Stomach (tissue), 4 donors: Measurements from ENCODE around the gene TMED8.

ENCODE experiments used
- CTCF ChIP-seq, 7 experiments: fragments of 450-650 bp in 4 of 7; fragments of 200-600 bp in 3 of 7; sonication (generic) in 3 of 7; IDR thresholded peaks; one replicate each; pipeline ENCODE4 v1.5.1; 2016 to 2019; ENCODE audit warnings: antibody characterized with exemption in 7 of 7, control low read depth in 2 of 7, mild to moderate bottlenecking in 1 of 7
- EP300 ChIP-seq: sonication (generic); formaldehyde crosslinking; IDR thresholded peaks from one replicate; pipeline ENCODE4 v1.6.1; 2017; ENCODE audit warnings: antibody characterized with exemption
- POLR2A ChIP-seq, 4 donors: fragments of 450-650 bp; IDR thresholded peaks; one replicate each; pipeline ENCODE4 v1.6.1; 2016; ENCODE audit warnings: antibody characterized with exemption in 4 of 4, control low read depth in 2 of 4, mild to moderate bottlenecking in 1 of 4, moderate library complexity in 1 of 4
- POLR2AphosphoS5 ChIP-seq, 3 donors: sonication (generic); formaldehyde crosslinking; IDR thresholded peaks; one replicate each; pipeline ENCODE4 v1.6.1; 2016; ENCODE audit warnings: antibody characterized with exemption in 3 of 3

GRCh38 chr14:77322250-77322902 lies 54.5 kb downstream of the TMED8 start:
- no peak for TF ChIP-seq POLR2A (IDR thresholded peaks at IDR 0.05)
- TF ChIP-seq CTCF (IDR thresholded peaks at IDR 0.05) = no peak
- TF ChIP-seq POLR2AphosphoS5 (IDR thresholded peaks at IDR 0.05) = no peak
- TF ChIP-seq EP300 = no peak
